H9 (cell line): ENCODE results near the gene GNPDA1. TPM values are rescaled to one million over a fixed set of nuclear protein-coding genes. Genes with fewer than 3 reads are reported as not detected.

Experiments
- DNase-seq: peaks from one replicate; pipeline ENCODE4 v3.0.0-alpha.2; 2017
- H2AFZ ChIP-seq: one replicate; pipeline ENCODE4 v1.6.1; 2013; ENCODE audit warnings: mild to moderate bottlenecking, low read length, control low read depth, moderate library complexity
- H2AK5ac ChIP-seq: 2 replicates; pipeline ENCODE4 v1.6.1; 2013; ENCODE audit warnings: low read length, control low read depth, mixed read lengths; ENCODE audit not compliant: insufficient read length
- H2BK120ac ChIP-seq: one replicate; pipeline ENCODE4 v1.6.1; 2013; ENCODE audit warnings: low read depth, mild to moderate bottlenecking, low read length, control low read depth, inconsistent platforms; ENCODE audit not compliant: poor library complexity, severe bottlenecking
- H2BK12ac ChIP-seq: 2 replicates; pipeline ENCODE4 v1.6.1; 2013; ENCODE audit warnings: low read length, control low read depth, mixed read lengths, low read depth; ENCODE audit not compliant: insufficient read length
- H2BK15ac ChIP-seq: 2 replicates; pipeline ENCODE4 v1.6.1; 2013; ENCODE audit warnings: low read depth, low read length, control low read depth
- H2BK20ac ChIP-seq: one replicate; pipeline ENCODE4 v1.6.1; 2013; ENCODE audit warnings: low read depth, mild to moderate bottlenecking, low read length, control low read depth, inconsistent platforms; ENCODE audit not compliant: poor library complexity, severe bottlenecking
- H2BK5ac ChIP-seq: 2 replicates; pipeline ENCODE4 v1.6.1; 2013; ENCODE audit warnings: low read length, control low read depth, mixed read lengths; ENCODE audit not compliant: insufficient read length
- H3K14ac ChIP-seq: 2 replicates; pipeline ENCODE4 v1.6.1; 2013; ENCODE audit warnings: low read length, control low read depth; ENCODE audit not compliant: insufficient read depth
- H3K18ac ChIP-seq: 2 replicates; pipeline ENCODE4 v1.6.1; 2013; ENCODE audit warnings: low read depth, mild to moderate bottlenecking, mixed read lengths, low read length, control low read depth; ENCODE audit not compliant: insufficient read length
- H3K23ac ChIP-seq: 2 replicates; pipeline ENCODE4 v1.6.1; 2013; ENCODE audit warnings: low read length, control low read depth, mixed read lengths, low read depth; ENCODE audit not compliant: insufficient read length
- H3K23me2 ChIP-seq: 2 replicates; pipeline ENCODE4 v1.6.1; 2013; ENCODE audit warnings: low read depth, mild to moderate bottlenecking, mixed read lengths, low read length, control low read depth; ENCODE audit not compliant: insufficient read length, poor library complexity, severe bottlenecking
- H3K27ac ChIP-seq: 2 replicates; pipeline ENCODE4 v1.5.1; 2013; ENCODE audit warnings: low read length, control low read depth, mixed read lengths, low read depth; ENCODE audit not compliant: insufficient read length
- H3K27me3 ChIP-seq: 2 replicates; pipeline ENCODE4 v1.6.1; 2013; ENCODE audit warnings: low read length, control low read depth, inconsistent platforms; ENCODE audit not compliant: insufficient read depth
- H3K4ac ChIP-seq: 2 replicates; pipeline ENCODE4 v1.6.1; 2013; ENCODE audit warnings: low read depth, mild to moderate bottlenecking, control low read depth, inconsistent platforms, low read length, moderate library complexity
- H3K4me1 ChIP-seq: 2 replicates; pipeline ENCODE4 v1.6.1; 2013; ENCODE audit warnings: low read length, control low read depth, inconsistent platforms; ENCODE audit not compliant: insufficient read depth
- H3K4me2 ChIP-seq: 2 replicates; pipeline ENCODE4 v1.6.1; 2013; ENCODE audit warnings: low read length, control low read depth, mixed read lengths; ENCODE audit not compliant: insufficient read length, insufficient read depth
- H3K56ac ChIP-seq: 2 replicates; pipeline ENCODE4 v1.6.1; 2013; ENCODE audit warnings: low read depth, mild to moderate bottlenecking, mixed read lengths, low read length, control low read depth; ENCODE audit not compliant: insufficient read length
- H3K79me1 ChIP-seq: 2 replicates; pipeline ENCODE4 v1.6.1; 2013; ENCODE audit warnings: low read depth, mild to moderate bottlenecking, moderate library complexity, low read length, control low read depth, inconsistent platforms; ENCODE audit not compliant: insufficient read depth, poor library complexity, severe bottlenecking
- H3K79me2 ChIP-seq: 2 replicates; pipeline ENCODE4 v1.6.1; 2013; ENCODE audit warnings: low read length, control low read depth, inconsistent platforms; ENCODE audit not compliant: insufficient read depth
- H3K9ac ChIP-seq: 2 replicates; pipeline ENCODE4 v1.6.1; 2013; ENCODE audit warnings: low read length, control low read depth, mixed read lengths; ENCODE audit not compliant: insufficient read length; ENCODE audit errors: extremely low read depth
- H3K9me3 ChIP-seq: one replicate; pipeline ENCODE4 v1.6.1; 2013; ENCODE audit warnings: low read depth, low read length, inconsistent platforms; ENCODE audit not compliant: control insufficient read depth
- H3T11ph ChIP-seq: one replicate; pipeline ENCODE4 v1.6.1; 2013; ENCODE audit warnings: mild to moderate bottlenecking, low read length, control low read depth, inconsistent platforms
- H4K20me1 ChIP-seq: one replicate; pipeline ENCODE4 v1.6.1; 2013; ENCODE audit not compliant: control insufficient read depth, insufficient read length, insufficient read depth
- H4K5ac ChIP-seq: 2 replicates; pipeline ENCODE4 v1.6.1; 2013; ENCODE audit warnings: low read depth, mild to moderate bottlenecking, mixed read lengths, low read length, control low read depth; ENCODE audit not compliant: insufficient read length
- H4K8ac ChIP-seq: replicated peaks from 2 replicates; pipeline ENCODE4 v1.6.1; 2013; ENCODE audit warnings: low read length, control low read depth, mixed read lengths, low read depth; ENCODE audit not compliant: insufficient read length
- H4K91ac ChIP-seq: 2 replicates; pipeline ENCODE4 v1.6.1; 2013; ENCODE audit warnings: low read depth, mild to moderate bottlenecking, moderate library complexity, mixed read lengths, low read length, control low read depth; ENCODE audit not compliant: insufficient read length
- H3K27ac Mint-ChIP-seq, 3 experiments: 2 replicates in 2 of 3; 3 replicates in 1 of 3; pipeline ENCODE4 v1.8.0; 2020 to 2021; ENCODE audit warnings: mixed read lengths in 3 of 3, mild to moderate bottlenecking in 1 of 3, moderate library complexity in 1 of 3
- H3K27me3 Mint-ChIP-seq: 2 replicates; pipeline ENCODE4 v1.8.0; 2021; ENCODE audit warnings: low read depth, mild to moderate bottlenecking, moderate library complexity, mixed read lengths
- H3K36me3 Mint-ChIP-seq, 3 experiments: 2 replicates in 2 of 3; 3 replicates in 1 of 3; pipeline ENCODE4 v1.8.0; 2020 to 2021; ENCODE audit warnings: low read depth in 3 of 3, mixed read lengths in 3 of 3; ENCODE audit not compliant: insufficient read depth in 1 of 3
- H3K4me1 Mint-ChIP-seq, 2 experiments: 2 replicates each; pipeline ENCODE4 v1.8.0; 2020; ENCODE audit warnings: mixed read lengths in 2 of 2
- H3K4me3 Mint-ChIP-seq, 2 experiments: 2 replicates in 1 of 2; 3 replicates in 1 of 2; pipeline ENCODE4 v1.8.0; 2020 to 2021; ENCODE audit warnings: mild to moderate bottlenecking in 2 of 2, mixed read lengths in 2 of 2, moderate library complexity in 1 of 2
- H3K9me3 Mint-ChIP-seq, 2 experiments: 2 replicates in 1 of 2; 3 replicates in 1 of 2; pipeline ENCODE4 v1.8.0; 2020; ENCODE audit warnings: mild to moderate bottlenecking in 2 of 2, mixed read lengths in 2 of 2, moderate library complexity in 1 of 2
- WGBS: extraction: QIAGEN DNeasy Blood & Tissue Kit; methylation state at CpG from one replicate; pipeline ENCODE4 v1.1.7; 2013; ENCODE audit warnings: missing lambda C conversion rate, low lambda C conversion rate, mixed read lengths; ENCODE audit not compliant: insufficient read length; ENCODE audit errors: extremely low coverage; 5-methylcytosine and 5-hydroxymethylcytosine counted together
- total RNA-seq: library from RNA; stranded (reverse); gene quantifications from 2 replicates; pipeline ENCODE4 v1.2.1, GENCODE V29; 2021
- TF ChIP-seq, protein P1 (sequence below): fragments of 200-600 bp; sonication (generic); conservative IDR thresholded peaks from 3 replicates; pipeline ENCODE4 v1.8.0; 2021; ENCODE audit warnings: antibody characterized with exemption, mild to moderate bottlenecking

GNPDA1 gene
- total RNA-seq, 1 experiment from 2014 or later = 66.8 TPM

DNA sequence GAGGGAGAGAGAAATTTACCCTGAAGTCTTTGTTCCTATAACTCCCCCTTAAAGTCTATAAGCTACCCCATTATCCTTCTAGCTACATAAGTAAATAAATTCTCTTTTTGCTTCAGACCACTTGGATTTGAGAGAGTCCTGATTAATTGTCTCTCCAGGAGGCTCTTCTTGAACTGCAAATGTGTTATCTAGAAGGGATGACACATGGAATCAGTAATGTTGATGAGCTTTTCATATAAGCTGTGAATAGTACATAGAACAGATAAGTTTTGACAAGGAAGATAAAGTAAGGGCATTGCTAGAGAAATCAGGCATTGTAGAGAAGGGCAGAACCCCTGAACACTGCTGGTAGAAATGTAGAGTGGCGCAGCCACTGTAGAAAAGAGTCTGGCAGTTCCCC, 42.5 kb upstream of the GNPDA1 start:
- H3K27me3 ChIP-seq = no peaks in the 10 kb centered on the region
- H3K27ac Mint-ChIP-seq = no peak overlapping the region

More for the DNA sequence above, 42.5 kb upstream of the GNPDA1 start:
- Histone ChIP-seq H2AK5ac (no peak overlapping the region), H4K5ac (no peak overlapping the region), H2BK120ac (no peak overlapping the region), H3K4ac (no peak overlapping the region), H3K23ac (no peak overlapping the region), H3K56ac (no peak overlapping the region), H3K4me1 (peaks cover 6% of the 10 kb centered on the region; the same call in 1 of the 2 replicates), H4K8ac (no peak overlapping the region), H4K20me1 (no peaks in the 10 kb centered on the region), H2BK15ac (no peak overlapping the region), H3T11ph (no peak overlapping the region), H4K91ac (no peak overlapping the region), H3K4me2 (no peak overlapping the region), H2BK5ac (no peak overlapping the region), H3K18ac (no peak overlapping the region), H3K9me3 (no peaks in the 10 kb centered on the region), H3K23me2 (no peaks in the 10 kb centered on the region), H3K14ac (no peak overlapping the region), H3K9ac (no peak overlapping the region), H3K27ac (no peak overlapping the region), H3K79me1 (no peaks in the 10 kb centered on the region), H2BK12ac (no peak overlapping the region), H2AFZ (no peak overlapping the region), H3K79me2 (no peaks in the 10 kb centered on the region), H2BK20ac (no peak overlapping the region)
- no peak for DNase-seq
- Mint-ChIP-seq H3K4me3 (no peak overlapping the region), H3K27me3 (no peaks in the 10 kb centered on the region), H3K9me3 (no peaks in the 10 kb centered on the region), H3K4me1 (peaks cover 12 to 19% of the 10 kb centered on the region in 2 experiments), H3K36me3 (no peaks in the 10 kb centered on the region)
- TF ChIP-seq, protein P1, sequence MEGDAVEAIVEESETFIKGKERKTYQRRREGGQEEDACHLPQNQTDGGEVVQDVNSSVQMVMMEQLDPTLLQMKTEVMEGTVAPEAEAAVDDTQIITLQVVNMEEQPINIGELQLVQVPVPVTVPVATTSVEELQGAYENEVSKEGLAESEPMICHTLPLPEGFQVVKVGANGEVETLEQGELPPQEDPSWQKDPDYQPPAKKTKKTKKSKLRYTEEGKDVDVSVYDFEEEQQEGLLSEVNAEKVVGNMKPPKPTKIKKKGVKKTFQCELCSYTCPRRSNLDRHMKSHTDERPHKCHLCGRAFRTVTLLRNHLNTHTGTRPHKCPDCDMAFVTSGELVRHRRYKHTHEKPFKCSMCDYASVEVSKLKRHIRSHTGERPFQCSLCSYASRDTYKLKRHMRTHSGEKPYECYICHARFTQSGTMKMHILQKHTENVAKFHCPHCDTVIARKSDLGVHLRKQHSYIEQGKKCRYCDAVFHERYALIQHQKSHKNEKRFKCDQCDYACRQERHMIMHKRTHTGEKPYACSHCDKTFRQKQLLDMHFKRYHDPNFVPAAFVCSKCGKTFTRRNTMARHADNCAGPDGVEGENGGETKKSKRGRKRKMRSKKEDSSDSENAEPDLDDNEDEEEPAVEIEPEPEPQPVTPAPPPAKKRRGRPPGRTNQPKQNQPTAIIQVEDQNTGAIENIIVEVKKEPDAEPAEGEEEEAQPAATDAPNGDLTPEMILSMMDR = no peak
- WGBS = no CpG with 5 or more reads among the region's 1 CpG
